Vagina (tissue), 2 donors: ENCODE data around the gene KDM7A. TPM values are rescaled to one million over a fixed set of nuclear protein-coding genes. Genes with fewer than 3 reads are reported as not detected.

Experiments
- DNase-seq, 2 donors: peaks; one replicate each; pipeline ENCODE4 v3.0.0-alpha.2; 2017; ENCODE audit errors: extremely low spot score in 2 of 2
- H3K27ac ChIP-seq: fragments of 200-600 bp; sonication (generic); one replicate; pipeline ENCODE4 v1.5.1; 2019
- H3K27me3 ChIP-seq: fragments of 200-600 bp; sonication (generic); one replicate; pipeline ENCODE4 v1.5.1; 2019
- H3K36me3 ChIP-seq, 2 donors: fragments of 200-600 bp; sonication (generic); one replicate each; pipeline ENCODE4 v1.5.1; 2017 to 2019
- H3K4me1 ChIP-seq: fragments of 200-600 bp; sonication (generic); one replicate; pipeline ENCODE4 v1.5.1; 2019
- H3K4me3 ChIP-seq, 2 donors: fragments of 200-600 bp; sonication (generic); 1 replicate in 1 of 2; 2 replicates in 1 of 2; pipeline ENCODE4 v1.5.1; 2016 to 2019
- H3K9me3 ChIP-seq: fragments of 200-600 bp; sonication (generic); one replicate; pipeline ENCODE4 v1.5.1; 2019
- CTCF ChIP-seq, 3 experiments: fragments of 450-650 bp in 2 of 3; fragments of 200-600 bp in 1 of 3; sonication (generic) in 1 of 3; IDR thresholded peaks; one replicate each; pipeline ENCODE4 v1.5.1; 2017 to 2019; ENCODE audit warnings: antibody characterized with exemption in 3 of 3, mild to moderate bottlenecking in 2 of 3, moderate library complexity in 2 of 3
- POLR2A ChIP-seq, 2 donors: fragments of 450-650 bp; IDR thresholded peaks; one replicate each; pipeline ENCODE4 v1.6.1; 2017; ENCODE audit warnings: antibody characterized with exemption in 2 of 2, mild to moderate bottlenecking in 2 of 2, moderate library complexity in 2 of 2
- POLR2AphosphoS5 ChIP-seq, 2 donors: sonication (generic); formaldehyde crosslinking; IDR thresholded peaks; one replicate each; pipeline ENCODE4 v1.9.0; 2017; ENCODE audit warnings: antibody characterized with exemption in 2 of 2, mild to moderate bottlenecking in 2 of 2, low read depth in 1 of 2; ENCODE audit not compliant: insufficient read depth in 1 of 2
- intact Hi-C: fragments of 100-400 bp; cut with DNase I; formaldehyde crosslinking; loops from one replicate; pipeline ENCODE4 v1.15.1; 2023
- total RNA-seq: library from RNA; depleted of rRNA; stranded (reverse); fragments of >200 nt; gene quantifications from one replicate; pipeline ENCODE4 v1.2.3, GENCODE V29; 2016

KDM7A gene
- total RNA-seq, 1 donor from 2014 or later: 24.6 TPM

- no peak overlapping the region for H3K4me3 ChIP-seq
- no peak for DNase-seq
- no peaks in the 10 kb centered on the region for H3K36me3 ChIP-seq
- H3K9me3 ChIP-seq: no peaks in the 10 kb centered on the region
- H3K27me3 ChIP-seq: no peaks in the 10 kb centered on the region
- no peaks in the 10 kb centered on the region for H3K4me1 ChIP-seq
- TF ChIP-seq POLR2AphosphoS5 (IDR thresholded peaks at IDR 0.05; ENCODE audit: insufficient read depth in 1 of 2, low read depth in 1 of 2) (no peak), CTCF (IDR thresholded peaks at IDR 0.05) (no peak), POLR2A (IDR thresholded peaks at IDR 0.05) (no peak)
- intact Hi-C loops: no loop called here
- H3K27ac ChIP-seq: no peak overlapping the region
These were observed 43.1 kb upstream of the KDM7A start for GRCh38 chr7:140219672-140220524.

GRCh38 chr7:140218656-140219055 lies 41.9 kb upstream of the KDM7A start:
- no peak for TF ChIP-seq POLR2A (IDR thresholded peaks at IDR 0.05)
- TF ChIP-seq CTCF (IDR thresholded peaks at IDR 0.05): no peak
- no peak for TF ChIP-seq POLR2AphosphoS5 (IDR thresholded peaks at IDR 0.05; ENCODE audit: insufficient read depth in 1 of 2, low read depth in 1 of 2)
- Histone ChIP-seq H3K9me3 (no peaks in the 10 kb centered on the region), H3K4me1 (peaks cover 5% of the 10 kb centered on the region), H3K4me3 (no peak overlapping the region), H3K36me3 (no peaks in the 10 kb centered on the region), H3K27ac (no peak overlapping the region), H3K27me3 (no peaks in the 10 kb centered on the region)
- intact Hi-C loops: no loop called here
- DNase-seq: no peak

- intact Hi-C loops: no loop called here
- Histone ChIP-seq H3K36me3 (no peaks in the 10 kb centered on the region), H3K4me3 (no peak overlapping the region), H3K27me3 (no peaks in the 10 kb centered on the region), H3K4me1 (peaks cover 7% of the 10 kb centered on the region), H3K9me3 (no peaks in the 10 kb centered on the region), H3K27ac (no peak overlapping the region)
- DNase-seq: no peak
- TF ChIP-seq POLR2AphosphoS5 (IDR thresholded peaks at IDR 0.05; ENCODE audit: insufficient read depth in 1 of 2, low read depth in 1 of 2) (no peak), CTCF (IDR thresholded peaks at IDR 0.05) (no peak), POLR2A (IDR thresholded peaks at IDR 0.05) (no peak)
These were observed 41.1 kb upstream of the KDM7A start for GRCh38 chr7:140217750-140218501.

GRCh38 chr7:140215281-140215680 lies 38.5 kb upstream of the KDM7A start:
- no peaks in the 10 kb centered on the region for H3K9me3 ChIP-seq
- no peak overlapping the region for H3K4me3 ChIP-seq
- intact Hi-C loops: no loop called here
- peaks cover 7% of the 10 kb centered on the region for H3K4me1 ChIP-seq
- TF ChIP-seq POLR2A (IDR thresholded peaks at IDR 0.05) (no peak), POLR2AphosphoS5 (IDR thresholded peaks at IDR 0.05; ENCODE audit: insufficient read depth in 1 of 2, low read depth in 1 of 2) (no peak), CTCF (IDR thresholded peaks at IDR 0.05) (no peak)
- DNase-seq: no peak
- H3K36me3 ChIP-seq: no peaks in the 10 kb centered on the region
- H3K27ac ChIP-seq: no peak overlapping the region
- no peaks in the 10 kb centered on the region for H3K27me3 ChIP-seq
